GM19099 (cell line): ENCODE data around the gene SSU72.

Experiments
- POLR2A ChIP-seq: IDR thresholded peaks from 3 replicates; pipeline ENCODE4 v1.6.1; 2011; ENCODE audit warnings: low read depth; ENCODE audit not compliant: insufficient read length; ENCODE audit errors: extremely low read depth

SSU72 gene

DNA sequence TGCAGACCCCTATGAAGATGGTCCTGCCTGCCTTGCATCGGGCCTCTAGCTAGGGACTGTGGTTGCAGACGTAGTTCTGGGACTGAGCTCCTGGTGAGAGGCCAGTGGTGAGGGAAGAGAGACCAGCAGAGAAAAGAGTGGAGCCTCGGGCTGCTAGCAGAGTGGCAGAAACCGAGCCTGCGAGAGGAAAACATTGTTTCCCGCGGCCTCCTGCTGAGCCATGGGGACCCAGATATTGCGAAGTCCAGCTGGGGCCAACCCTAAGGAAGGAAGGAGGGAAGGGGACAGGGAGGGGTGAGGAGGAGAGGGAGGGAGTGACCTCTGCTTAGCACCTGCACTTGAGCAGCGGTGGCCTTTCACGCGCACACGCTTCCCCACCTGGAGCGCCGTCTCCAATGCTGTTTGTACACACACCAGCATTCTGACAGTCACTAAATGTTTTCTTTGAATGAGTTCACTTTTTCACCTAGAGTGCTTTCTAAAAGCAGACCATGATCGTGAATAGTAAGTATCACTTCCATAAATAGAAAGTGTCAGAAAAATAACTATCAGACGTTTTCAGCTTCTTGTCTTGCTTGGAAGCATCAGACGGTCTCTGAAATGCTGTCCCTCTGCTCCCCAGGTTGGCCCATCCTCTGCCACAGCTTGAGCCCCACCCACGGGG lies 27.8 kb upstream of the SSU72 start:
- no peak for TF ChIP-seq POLR2A

GRCh38 chr1:1601564-1602303 lies 27.1 kb upstream of the SSU72 start:
- TF ChIP-seq POLR2A = no peak

GRCh38 chr1:1600861-1601563 lies 26.3 kb upstream of the SSU72 start:
- TF ChIP-seq POLR2A = no peak

DNA sequence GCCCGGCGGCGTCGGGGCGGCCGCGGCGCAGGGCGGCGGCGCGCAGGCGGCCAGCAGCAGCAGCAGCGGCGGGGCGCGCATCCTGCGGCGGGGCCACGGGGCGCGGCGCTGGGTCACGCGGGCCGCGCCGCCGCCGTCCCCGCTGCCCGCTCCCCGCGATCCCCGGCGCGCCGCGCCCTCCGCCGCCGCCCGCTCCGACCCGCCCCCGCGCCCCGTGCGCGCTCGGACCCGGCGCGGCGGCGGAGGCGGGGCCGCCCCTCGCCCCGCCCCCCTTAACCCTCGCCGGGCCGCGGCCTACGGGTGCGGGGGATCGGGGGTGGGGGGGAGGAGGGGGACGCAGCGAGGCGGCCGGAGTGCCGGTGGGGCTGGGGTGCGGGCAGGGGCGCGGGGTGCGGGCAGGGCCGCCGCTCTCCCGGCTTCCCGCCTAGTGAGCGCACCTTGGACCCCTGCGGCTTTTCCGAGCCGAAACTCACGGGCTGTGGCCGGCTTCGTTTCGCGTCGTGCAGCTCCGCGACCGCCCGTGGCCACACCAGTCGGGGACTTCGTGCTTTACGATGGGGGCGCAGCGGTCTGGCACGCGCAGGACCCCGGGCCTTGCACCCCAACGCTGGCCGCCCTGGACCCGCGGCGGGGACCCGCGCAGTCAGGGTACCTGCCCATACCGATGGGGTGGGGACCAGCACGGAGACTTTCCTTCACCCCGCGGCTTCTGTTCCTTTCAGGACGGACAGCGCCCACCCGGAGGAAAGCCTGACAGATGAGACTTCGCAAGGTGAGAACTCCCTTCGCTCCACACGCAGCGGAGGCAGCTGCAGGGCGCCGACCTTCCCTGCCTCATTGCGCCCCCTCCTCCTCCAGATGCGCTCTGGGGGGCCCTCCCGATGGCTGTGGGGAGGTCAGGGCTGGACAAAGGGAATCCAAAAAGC lies 25.5 kb upstream of the SSU72 start, which contains the start of gene FNDC10:
FNDC10 (minus strand) TSS at position 201 of the 926 bp plus-strand sequence; CDS start at position 81, 120 bp downstream.
- TF ChIP-seq POLR2A = no peak

- TF ChIP-seq POLR2A = no peak
Observed at GRCh38 chr1:1599030-1599934, 24.6 kb upstream of the SSU72 start.

DNA sequence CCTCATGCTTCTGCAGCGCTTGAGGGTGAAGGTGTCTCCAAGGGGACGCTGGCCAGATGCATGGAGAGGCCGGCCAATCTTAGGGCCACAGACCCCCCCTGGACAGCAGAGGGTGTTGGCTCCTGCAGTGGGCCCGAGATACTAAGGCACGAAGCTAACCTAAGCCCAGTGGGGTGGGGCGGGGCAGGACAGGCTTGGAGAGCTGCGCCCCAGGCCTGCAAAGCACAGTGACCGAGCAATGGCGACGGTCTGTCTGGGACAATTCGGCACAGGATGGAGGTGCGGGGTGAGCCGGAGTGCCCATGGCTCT lies 24.0 kb upstream of the SSU72 start:
- no peak for TF ChIP-seq POLR2A

GRCh38 chr1:1598051-1598719 lies 23.5 kb upstream of the SSU72 start:
- no peak for TF ChIP-seq POLR2A

GRCh38 chr1:1597275-1597930 lies 22.7 kb upstream of the SSU72 start:
- no peak for TF ChIP-seq POLR2A

DNA sequence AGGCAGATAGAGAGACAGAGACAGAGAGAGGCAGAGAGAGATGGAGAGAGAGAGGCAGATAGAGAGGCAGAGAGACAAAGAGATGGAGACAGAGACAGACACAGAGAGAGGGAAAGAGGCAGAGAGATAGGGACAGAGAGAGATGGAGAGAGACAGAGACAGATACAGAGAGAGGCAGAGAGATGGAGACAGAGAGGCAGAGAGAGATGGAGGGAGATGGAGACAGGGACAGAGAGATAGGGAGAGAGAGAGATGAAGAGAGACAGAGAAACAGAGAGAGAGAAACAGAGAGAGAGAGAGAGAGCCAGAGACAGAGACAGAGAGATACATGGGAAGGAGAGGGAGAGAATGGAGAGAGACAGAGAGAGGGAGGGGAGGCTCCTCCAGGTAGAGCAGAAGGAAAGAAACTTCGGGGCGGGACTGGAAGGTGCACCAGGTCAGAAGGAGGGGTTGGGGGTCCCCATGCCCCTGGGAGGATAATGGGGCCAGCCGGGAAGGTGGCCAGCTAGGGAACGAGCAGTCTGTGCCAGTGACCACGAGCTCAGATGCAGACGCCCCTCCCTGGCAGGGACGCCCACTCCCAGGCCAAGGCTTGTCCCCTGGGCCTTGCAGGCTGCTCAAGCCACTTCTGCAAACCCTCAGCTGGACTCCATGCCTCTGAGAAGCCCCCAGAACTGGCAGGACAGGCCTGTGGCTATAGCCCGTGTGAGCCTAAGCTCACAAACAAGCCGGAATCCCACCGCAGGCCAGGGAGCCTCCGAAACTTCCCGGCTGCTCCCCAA lies 22.0 kb upstream of the SSU72 start:
- no peak for TF ChIP-seq POLR2A

DNA sequence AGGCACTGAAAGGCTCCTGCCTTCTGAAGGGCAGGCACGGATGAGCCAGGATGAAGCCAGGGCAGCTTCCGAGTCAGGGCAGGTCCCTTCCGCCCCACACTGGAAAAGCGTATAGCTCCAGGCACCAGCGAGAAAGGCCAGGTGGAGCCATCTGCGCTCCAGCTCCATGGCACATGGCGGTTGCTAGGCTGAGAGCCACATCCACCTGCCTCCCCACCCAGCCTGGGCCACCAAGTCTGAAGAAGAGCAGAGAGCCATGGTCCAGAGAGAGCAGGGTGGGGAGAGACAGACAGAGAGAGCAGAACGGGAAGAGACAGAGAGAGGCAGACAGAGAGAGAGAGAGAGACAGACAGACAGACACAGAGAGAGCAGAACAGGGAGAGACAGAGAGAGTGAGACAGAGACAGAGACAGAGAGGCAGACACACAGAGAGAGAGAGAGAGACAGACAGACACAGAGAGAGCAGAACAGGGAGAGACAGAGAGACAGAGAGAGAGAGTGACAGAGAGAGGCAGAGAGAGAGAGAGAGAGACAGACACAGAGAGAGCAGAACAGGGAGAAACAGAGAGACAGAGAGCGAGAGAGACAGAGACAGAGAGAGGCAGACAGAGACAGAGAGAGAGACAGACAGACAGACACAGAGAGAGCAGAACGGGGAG lies 20.1 kb upstream of the SSU72 start:
- no peak for TF ChIP-seq POLR2A

DNA sequence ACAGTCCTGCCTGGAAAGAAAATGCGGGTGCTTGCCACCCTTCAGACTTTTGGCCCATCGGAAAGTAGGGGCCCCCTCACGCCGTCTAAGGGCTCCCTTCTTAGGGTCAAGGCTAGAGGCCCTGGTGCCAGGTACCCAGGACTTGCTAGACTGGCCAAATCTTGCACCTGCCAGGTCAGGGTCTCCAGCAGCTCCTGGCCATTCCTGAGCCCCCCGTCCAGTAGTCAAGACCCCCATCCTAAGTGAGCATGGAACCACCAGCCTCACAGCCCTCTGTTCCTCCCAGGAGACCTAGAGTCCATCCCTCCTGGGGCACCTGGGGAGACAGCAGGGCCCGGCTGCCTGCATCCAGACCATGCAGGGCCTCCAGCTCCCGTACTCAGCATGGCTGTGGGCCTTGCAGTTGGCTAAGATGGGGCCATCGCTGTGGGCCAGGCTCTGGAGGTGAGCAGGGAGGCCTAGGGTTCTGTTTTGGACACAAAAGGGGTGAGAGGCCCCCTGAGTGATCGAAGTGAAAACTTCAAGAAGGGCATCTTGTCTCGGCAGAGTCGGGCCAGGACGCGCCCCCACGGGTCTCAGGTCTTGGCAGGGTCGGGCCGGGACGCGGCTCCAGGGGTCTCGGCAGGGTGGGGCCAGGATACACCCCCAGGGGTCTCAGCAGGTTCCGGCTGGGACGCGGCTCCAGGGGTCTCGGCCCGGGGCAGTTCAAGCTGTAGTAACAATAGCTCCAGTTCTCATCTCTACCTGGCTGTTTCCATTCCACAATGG lies 19.4 kb upstream of the SSU72 start:
- TF ChIP-seq POLR2A = no peak
